ENCODE data around the gene ZNF485. TPM values are rescaled to one million over a fixed set of nuclear protein-coding genes. Genes with fewer than 3 reads are reported as not detected.

Gene ZNF485
- total RNA-seq (2022; extraction: Qiagen RNA extraction; ENCODE audit: low read depth): 1.3 to 1.9 TPM (median 1.7 TPM) in 5 replicates

GRCh38 chr10:43606323-43607198 is at the start of gene ZNF485:
Gene ZNF485 (plus strand): TSS chr10:43606438. CDS start chr10:43607051, 613 bp downstream.

GRCh38 chr10:43574001-43574892 is 32.0 kb upstream of the ZNF485 start, which contains the start of gene ZNF239:
Gene ZNF239 (minus strand): TSS chr10:43574616. CDS start chr10:43558079, 16,537 bp downstream.

GRCh38 chr10:43648398-43649184 is 42.4 kb downstream of the ZNF485 start, which contains the start of gene ZNF32:
Gene ZNF32 (minus strand): TSS chr10:43648881. CDS start chr10:43646133, 2,748 bp downstream.

Other genes starting within 250 kb of the ZNF485 start
- gene FXYD4, start 234.8 kb upstream of the ZNF485 start, total RNA-seq (2022; extraction: Qiagen RNA extraction; ENCODE audit: low read depth): not detected in 5 replicates
- gene HNRNPF, start 197.3 kb upstream of the ZNF485 start, total RNA-seq (2022; extraction: Qiagen RNA extraction; ENCODE audit: low read depth): 290 to 342 TPM (median 327 TPM) in 5 replicates
- 6.1 to 8.9 TPM (median 7.4 TPM) in 5 replicates for gene ZNF487, start 169.3 kb upstream of the ZNF485 start, total RNA-seq (2022; extraction: Qiagen RNA extraction; ENCODE audit: low read depth)
- gene ZNF239, start 31.8 kb upstream of the ZNF485 start, total RNA-seq (2022; extraction: Qiagen RNA extraction; ENCODE audit: low read depth): 2.1 to 2.3 TPM (median 2.2 TPM) in 5 replicates
- 15.2 to 18.5 TPM (median 16.9 TPM) in 5 replicates for gene ZNF32, start 42.4 kb downstream of the ZNF485 start, total RNA-seq (2022; extraction: Qiagen RNA extraction; ENCODE audit: low read depth)